ENCODE data around the gene ERP29.
A peak's percentile ranks its signal among the peaks of the same experiment; 100 is the strongest.

Gene ERP29

GRCh38 chr12:111976291-111976690, 36.9 kb upstream of the ERP29 start:
- no peak overlapping the region for H3K18ac ChIP-seq (ENCODE audit: low read depth in 1 of 2, low read length in 2 of 2)

DNA sequence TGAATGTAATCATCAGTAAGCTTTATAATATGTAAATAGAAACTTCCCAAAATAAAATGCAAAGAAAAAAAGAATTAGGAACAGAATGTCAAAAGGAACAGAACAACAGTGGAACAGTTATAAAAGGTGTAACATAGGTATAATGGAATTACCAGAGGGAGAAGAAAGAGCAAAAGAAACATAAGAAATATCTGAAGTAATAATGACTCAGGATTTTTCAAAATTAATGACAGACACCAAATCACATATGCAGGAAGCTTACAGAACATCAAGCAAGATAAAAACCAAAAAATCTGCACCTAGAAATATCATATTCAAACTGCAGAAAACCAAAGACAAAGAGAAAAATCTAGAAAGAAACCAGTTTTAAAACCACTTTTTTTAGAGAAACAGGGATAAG, 36.4 kb upstream of the ERP29 start:
- H2BK15ac ChIP-seq (ENCODE audit: low read depth, poor library complexity, severe bottlenecking): no peak overlapping the region
- no peaks in the 10 kb centered on the region for H3K4me1 ChIP-seq (ENCODE audit: control insufficient read depth, insufficient read depth, low read depth, low read length)
- no peaks in the 10 kb centered on the region for H3K79me1 ChIP-seq (replicated peaks; ENCODE audit: low read length, poor library complexity, severe bottlenecking)
- no peak overlapping the region for H2BK120ac ChIP-seq (ENCODE audit: low read depth, low read length)
- no peak overlapping the region for H2BK5ac ChIP-seq (ENCODE audit: low read depth, low read length, poor library complexity, severe bottlenecking)
- H3K36me3 ChIP-seq (ENCODE audit: control insufficient read depth in 1 of 2, insufficient read depth in 2 of 2, low read depth in 1 of 2, low read length in 2 of 2): no peaks in the 10 kb centered on the region
- peaks cover 20% of the 10 kb centered on the region for H3K9me3 ChIP-seq (ENCODE audit: control insufficient read depth, low read length)
- H3K4me3 ChIP-seq (ENCODE audit: insufficient read depth in 1 of 2, low read depth in 1 of 2, low read length in 2 of 2): no peak overlapping the region
- H2AK5ac ChIP-seq (ENCODE audit: low read length, severe bottlenecking): no peak overlapping the region
- no peaks in the 10 kb centered on the region for H3K27me3 ChIP-seq (ENCODE audit: control insufficient read depth in 1 of 2, insufficient read depth in 1 of 2, low read length in 2 of 2)
- no peak overlapping the region for H3K23ac ChIP-seq (ENCODE audit: low read length in 2 of 2)
- no peak overlapping the region for H4K91ac ChIP-seq (ENCODE audit: low read length)
- no peak overlapping the region for H3K4ac ChIP-seq (ENCODE audit: low read depth in 1 of 2, low read length in 2 of 2)
- no peak overlapping the region for H2BK12ac ChIP-seq (ENCODE audit: low read length in 2 of 2)
- H3K18ac ChIP-seq (ENCODE audit: low read depth in 1 of 2, low read length in 2 of 2): no peak overlapping the region
- H3K9ac ChIP-seq (ENCODE audit: low read length): no peak overlapping the region
- no peak overlapping the region for H2AFZ ChIP-seq (ENCODE audit: low read depth, low read length)
- no peak overlapping the region for H3K27ac ChIP-seq (ENCODE audit: low read length, poor library complexity, severe bottlenecking)
- H4K8ac ChIP-seq (ENCODE audit: low read length): no peak overlapping the region
- no peak for DNase-seq
- H3K14ac ChIP-seq (ENCODE audit: low read length in 2 of 2): no peak overlapping the region
- no peak overlapping the region for H3K4me2 ChIP-seq (ENCODE audit: low read length, poor library complexity, severe bottlenecking)

More at GRCh38 chr12:111976291-111976690, 36.9 kb upstream of the ERP29 start:
- WGBS: 93% methylated on average over 6 of the region's 6 CpGs
- no peak overlapping the region for H3K4me2 ChIP-seq (ENCODE audit: low read length, poor library complexity, severe bottlenecking)
- H3K9ac ChIP-seq (ENCODE audit: low read length): no peak overlapping the region
- H3K14ac ChIP-seq (ENCODE audit: low read length in 2 of 2): no peak overlapping the region
- H3K27me3 ChIP-seq (ENCODE audit: control insufficient read depth in 1 of 2, insufficient read depth in 1 of 2, low read length in 2 of 2): no peaks in the 10 kb centered on the region
- H3K36me3 ChIP-seq (ENCODE audit: control insufficient read depth in 1 of 2, insufficient read depth in 2 of 2, low read depth in 1 of 2, low read length in 2 of 2): no peaks in the 10 kb centered on the region
- H2AK5ac ChIP-seq (ENCODE audit: low read length, severe bottlenecking): no peak overlapping the region
- H3K4ac ChIP-seq (ENCODE audit: low read depth in 1 of 2, low read length in 2 of 2): no peak overlapping the region
- H3K4me3 ChIP-seq (ENCODE audit: insufficient read depth in 1 of 2, low read depth in 1 of 2, low read length in 2 of 2): no peak overlapping the region
- H2BK5ac ChIP-seq (ENCODE audit: low read depth, low read length, poor library complexity, severe bottlenecking): no peak overlapping the region
- no peak overlapping the region for H4K8ac ChIP-seq (ENCODE audit: low read length)
- H2BK120ac ChIP-seq (ENCODE audit: low read depth, low read length): no peak overlapping the region
- H2BK12ac ChIP-seq (ENCODE audit: low read length in 2 of 2): no peak overlapping the region
- no peaks in the 10 kb centered on the region for H3K4me1 ChIP-seq (ENCODE audit: control insufficient read depth, insufficient read depth, low read depth, low read length)
- H4K91ac ChIP-seq (ENCODE audit: low read length): no peak overlapping the region
- no peak overlapping the region for H2AFZ ChIP-seq (ENCODE audit: low read depth, low read length)
- no peaks in the 10 kb centered on the region for H3K79me1 ChIP-seq (replicated peaks; ENCODE audit: low read length, poor library complexity, severe bottlenecking)
- no peak overlapping the region for H3K23ac ChIP-seq (ENCODE audit: low read length in 2 of 2)
- H3K27ac ChIP-seq (ENCODE audit: low read length, poor library complexity, severe bottlenecking): no peak overlapping the region
- DNase-seq: peak; percentile 18
- no peak overlapping the region for H2BK15ac ChIP-seq (ENCODE audit: low read depth, poor library complexity, severe bottlenecking)
- peaks cover 25% of the 10 kb centered on the region for H3K9me3 ChIP-seq (ENCODE audit: control insufficient read depth, low read length)

DNA sequence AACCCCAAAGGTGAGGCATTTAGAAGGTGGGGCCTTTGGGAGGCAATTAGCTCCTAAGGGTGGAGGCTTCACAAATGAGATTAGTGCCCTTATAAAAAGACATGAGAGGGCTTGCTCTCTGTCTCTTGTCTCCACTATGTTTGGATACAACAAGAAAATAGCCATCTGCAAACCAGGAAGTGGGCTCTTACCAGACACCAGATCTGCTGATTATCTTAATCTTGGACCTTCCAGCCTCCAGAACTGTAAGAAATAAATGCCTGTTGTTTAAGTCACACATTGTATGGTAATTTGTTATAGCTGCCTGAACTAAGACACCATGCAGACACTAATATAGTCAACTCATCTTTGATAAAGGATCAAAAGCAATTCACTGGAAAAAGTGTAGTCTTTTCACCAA, 34.7 kb upstream of the ERP29 start:
- Histone ChIP-seq H4K8ac (ENCODE audit: low read length) (no peak overlapping the region), H2BK15ac (ENCODE audit: low read depth, poor library complexity, severe bottlenecking) (no peak overlapping the region)

GRCh38 chr12:111980598-111980997, 32.6 kb upstream of the ERP29 start:
- H4K91ac ChIP-seq (ENCODE audit: low read length): no peak overlapping the region
- H2BK120ac ChIP-seq (ENCODE audit: low read depth, low read length): no peak overlapping the region
- H3K4me3 ChIP-seq (ENCODE audit: insufficient read depth in 1 of 2, low read depth in 1 of 2, low read length in 2 of 2): no peak overlapping the region
- H3K79me1 ChIP-seq (replicated peaks; ENCODE audit: low read length, poor library complexity, severe bottlenecking): no peaks in the 10 kb centered on the region
- H3K14ac ChIP-seq (ENCODE audit: low read length in 2 of 2): no peak overlapping the region
- no peak overlapping the region for H2BK15ac ChIP-seq (ENCODE audit: low read depth, poor library complexity, severe bottlenecking)
- H3K9ac ChIP-seq (ENCODE audit: low read length): no peak overlapping the region
- no peaks in the 10 kb centered on the region for H3K36me3 ChIP-seq (ENCODE audit: control insufficient read depth in 1 of 2, insufficient read depth in 2 of 2, low read depth in 1 of 2, low read length in 2 of 2)
- no peak for DNase-seq
- no peak overlapping the region for H2BK12ac ChIP-seq (ENCODE audit: low read length in 2 of 2)
- no peaks in the 10 kb centered on the region for H3K27me3 ChIP-seq (ENCODE audit: control insufficient read depth in 1 of 2, insufficient read depth in 1 of 2, low read length in 2 of 2)
- peaks cover 3% of the 10 kb centered on the region for H3K9me3 ChIP-seq (ENCODE audit: control insufficient read depth, low read length)
- no peaks in the 10 kb centered on the region for H3K4me1 ChIP-seq (ENCODE audit: control insufficient read depth, insufficient read depth, low read depth, low read length)
- H2AK5ac ChIP-seq (ENCODE audit: low read length, severe bottlenecking): no peak overlapping the region
- H3K4me2 ChIP-seq (ENCODE audit: low read length, poor library complexity, severe bottlenecking): no peak overlapping the region
- WGBS: 100% methylated on average over 2 of the region's 5 CpGs
- H2BK5ac ChIP-seq (ENCODE audit: low read depth, low read length, poor library complexity, severe bottlenecking): no peak overlapping the region
- no peak overlapping the region for H3K27ac ChIP-seq (ENCODE audit: low read length, poor library complexity, severe bottlenecking)
- no peak overlapping the region for H3K18ac ChIP-seq (ENCODE audit: low read depth in 1 of 2, low read length in 2 of 2)
- H4K8ac ChIP-seq (ENCODE audit: low read length): no peak overlapping the region
- H2AFZ ChIP-seq (ENCODE audit: low read depth, low read length): no peak overlapping the region
- H3K23ac ChIP-seq (ENCODE audit: low read length in 2 of 2): no peak overlapping the region
- no peak overlapping the region for H3K4ac ChIP-seq (ENCODE audit: low read depth in 1 of 2, low read length in 2 of 2)

More for the DNA sequence above, 34.7 kb upstream of the ERP29 start:
- Histone ChIP-seq H3K18ac (ENCODE audit: low read depth in 1 of 2, low read length in 2 of 2) (no peak overlapping the region), H3K27ac (ENCODE audit: low read length, poor library complexity, severe bottlenecking) (no peak overlapping the region), H3K4me1 (ENCODE audit: control insufficient read depth, insufficient read depth, low read depth, low read length) (no peaks in the 10 kb centered on the region), H3K4ac (ENCODE audit: low read depth in 1 of 2, low read length in 2 of 2) (no peak overlapping the region), H2BK12ac (ENCODE audit: low read length in 2 of 2) (no peak overlapping the region), H3K36me3 (ENCODE audit: control insufficient read depth in 1 of 2, insufficient read depth in 2 of 2, low read depth in 1 of 2, low read length in 2 of 2) (no peaks in the 10 kb centered on the region), H3K9me3 (ENCODE audit: control insufficient read depth, low read length) (peaks cover 3% of the 10 kb centered on the region), H2AFZ (ENCODE audit: low read depth, low read length) (no peak overlapping the region), H3K9ac (ENCODE audit: low read length) (no peak overlapping the region), H3K4me3 (ENCODE audit: insufficient read depth in 1 of 2, low read depth in 1 of 2, low read length in 2 of 2) (no peak overlapping the region), H3K4me2 (ENCODE audit: low read length, poor library complexity, severe bottlenecking) (no peak overlapping the region), H3K27me3 (ENCODE audit: control insufficient read depth in 1 of 2, insufficient read depth in 1 of 2, low read length in 2 of 2) (no peaks in the 10 kb centered on the region), H2BK120ac (ENCODE audit: low read depth, low read length) (no peak overlapping the region), H3K14ac (ENCODE audit: low read length in 2 of 2) (no peak overlapping the region), H4K91ac (ENCODE audit: low read length) (no peak overlapping the region), H2AK5ac (ENCODE audit: low read length, severe bottlenecking) (no peak overlapping the region), H2BK5ac (ENCODE audit: low read depth, low read length, poor library complexity, severe bottlenecking) (no peak overlapping the region), H3K79me1 (replicated peaks; ENCODE audit: low read length, poor library complexity, severe bottlenecking) (no peaks in the 10 kb centered on the region), H3K23ac (ENCODE audit: low read length in 2 of 2) (no peak overlapping the region)
- DNase-seq: no peak
